ENCODE measurements around the gene CLEC16A.

The CLEC16A gene

DNA sequence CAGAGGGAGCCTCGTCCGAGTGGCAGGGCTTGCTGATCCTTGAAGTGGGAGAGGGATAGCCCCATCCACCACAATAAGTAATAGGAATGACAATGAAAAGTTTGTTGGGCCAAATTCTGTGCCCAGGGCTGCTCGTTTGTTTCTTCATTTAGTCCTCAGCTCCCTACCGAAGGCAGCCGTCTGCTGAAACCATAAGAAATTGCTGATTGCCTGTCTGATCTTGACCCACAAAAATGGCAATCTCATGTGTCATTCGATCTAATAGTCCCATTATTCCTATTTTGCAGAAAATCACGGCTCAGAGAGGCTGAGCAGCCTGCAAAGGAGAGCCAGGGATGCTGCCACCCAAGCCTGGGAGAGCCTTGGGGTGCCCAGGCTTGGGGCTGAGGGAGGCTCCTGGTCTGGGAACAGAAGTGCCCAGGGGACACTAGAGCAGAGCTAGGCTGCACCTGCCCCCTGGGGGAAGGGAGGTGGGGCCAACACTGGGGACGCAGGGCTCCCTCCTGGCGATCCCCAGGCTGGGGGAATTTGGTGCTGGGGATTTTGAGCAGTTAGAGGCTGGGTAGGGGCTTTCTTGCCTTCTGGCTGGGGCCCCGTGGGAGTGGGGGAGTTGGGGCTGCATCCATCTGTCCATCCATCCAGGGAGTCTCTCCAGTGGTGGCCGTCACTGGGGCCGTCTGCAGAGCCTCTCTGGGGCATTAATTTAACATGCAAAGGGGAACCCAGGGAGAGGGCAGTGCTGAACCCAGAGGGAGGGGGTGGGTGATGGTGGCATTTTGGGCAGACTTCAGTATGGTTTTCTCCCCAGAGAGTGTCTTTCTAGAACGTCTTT, 258.1 kb downstream of the CLEC16A start:
- Histone ChIP-seq H3K9ac (ENCODE audit: low read length) (peak overlapping the region; percentile 39), H3K36me3 (ENCODE audit: control insufficient read depth, insufficient read depth, low read length) (no peaks in the 10 kb centered on the region), H3K4me3 (ENCODE audit: low read depth, low read length) (no peak overlapping the region), H3K9me3 (ENCODE audit: control insufficient read depth, insufficient read depth, low read depth, low read length) (peaks cover 3% of the 10 kb centered on the region), H3K27me3 (ENCODE audit: control insufficient read depth, insufficient read depth, low read length) (no peaks in the 10 kb centered on the region), H3K4me1 (ENCODE audit: control insufficient read depth, insufficient read depth, low read length) (peaks cover 47% of the 10 kb centered on the region), H3K27ac (ENCODE audit: low read depth, low read length) (no peak overlapping the region; the same call in 1 of the 2 replicates)

DNA sequence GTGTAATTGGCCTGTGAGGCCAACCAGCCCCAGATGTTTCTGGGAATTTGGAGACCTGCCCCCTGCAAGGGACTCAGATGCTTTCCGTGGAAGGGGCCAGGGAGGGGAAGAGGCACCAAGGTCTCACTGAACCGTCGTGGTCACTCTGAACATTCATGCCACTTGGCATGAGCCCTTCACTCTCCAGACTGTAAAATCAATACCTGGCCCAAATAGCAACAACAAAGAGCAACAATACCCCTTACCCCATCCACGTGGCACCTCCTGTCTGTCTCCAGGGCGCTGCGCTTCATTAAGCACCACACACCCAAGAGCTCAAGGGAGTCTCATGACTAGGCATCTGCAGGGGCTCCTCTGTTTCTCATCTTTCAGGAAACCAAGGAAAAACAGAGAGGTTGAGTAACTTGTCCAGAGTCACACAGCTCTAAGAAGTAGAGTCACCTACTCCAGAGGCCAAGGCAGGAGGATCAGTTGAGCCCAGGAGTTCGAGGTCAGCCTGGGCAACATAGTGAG, 258.8 kb downstream of the CLEC16A start:
- H3K9ac ChIP-seq (ENCODE audit: low read length): no peak overlapping the region
- no peak overlapping the region for H3K27ac ChIP-seq (ENCODE audit: low read depth, low read length)
- H3K27me3 ChIP-seq (ENCODE audit: control insufficient read depth, insufficient read depth, low read length): no peaks in the 10 kb centered on the region
- no peak overlapping the region for H3K4me3 ChIP-seq (ENCODE audit: low read depth, low read length)
- no peaks in the 10 kb centered on the region for H3K36me3 ChIP-seq (ENCODE audit: control insufficient read depth, insufficient read depth, low read length)
- H3K4me1 ChIP-seq (ENCODE audit: control insufficient read depth, insufficient read depth, low read length): peaks cover 47% of the 10 kb centered on the region
- H3K9me3 ChIP-seq (ENCODE audit: control insufficient read depth, insufficient read depth, low read depth, low read length): peaks cover 10% of the 10 kb centered on the region

DNA sequence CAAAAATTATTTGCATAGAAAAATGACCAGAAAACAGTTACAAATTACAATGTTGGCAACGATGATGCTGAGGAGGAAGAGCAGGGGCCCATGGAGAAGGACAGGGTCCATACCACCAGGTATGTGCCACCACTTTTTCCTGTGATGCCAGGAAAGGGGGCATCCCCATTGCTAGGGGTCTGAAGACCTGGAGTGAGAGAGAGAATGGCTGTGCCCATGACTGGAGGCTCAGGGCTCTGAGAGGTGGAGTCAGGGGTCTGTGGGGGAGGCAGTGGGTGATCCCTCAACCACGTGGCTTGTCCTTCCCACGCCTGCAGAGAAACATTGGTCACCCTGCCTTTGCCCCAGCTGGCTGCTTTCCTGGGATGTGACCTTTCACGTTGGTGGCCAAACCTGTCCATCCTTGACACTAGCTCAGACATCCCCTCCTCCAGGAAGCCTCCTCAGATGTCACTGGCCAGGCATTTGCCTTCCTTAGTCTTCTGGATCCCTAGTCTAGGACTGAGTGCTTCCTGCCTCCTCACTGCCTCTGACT, 260.2 kb downstream of the CLEC16A start:
- H3K36me3 ChIP-seq (ENCODE audit: control insufficient read depth, insufficient read depth, low read length): no peaks in the 10 kb centered on the region
- no peak overlapping the region for H3K27ac ChIP-seq (ENCODE audit: low read depth, low read length)
- no peaks in the 10 kb centered on the region for H3K27me3 ChIP-seq (ENCODE audit: control insufficient read depth, insufficient read depth, low read length)
- H3K9ac ChIP-seq (ENCODE audit: low read length): no peak overlapping the region
- no peak overlapping the region for H3K4me3 ChIP-seq (ENCODE audit: low read depth, low read length)
- peaks cover 45% of the 10 kb centered on the region for H3K4me1 ChIP-seq (ENCODE audit: control insufficient read depth, insufficient read depth, low read length)
- peaks cover 13% of the 10 kb centered on the region for H3K9me3 ChIP-seq (ENCODE audit: control insufficient read depth, insufficient read depth, low read depth, low read length)

DNA sequence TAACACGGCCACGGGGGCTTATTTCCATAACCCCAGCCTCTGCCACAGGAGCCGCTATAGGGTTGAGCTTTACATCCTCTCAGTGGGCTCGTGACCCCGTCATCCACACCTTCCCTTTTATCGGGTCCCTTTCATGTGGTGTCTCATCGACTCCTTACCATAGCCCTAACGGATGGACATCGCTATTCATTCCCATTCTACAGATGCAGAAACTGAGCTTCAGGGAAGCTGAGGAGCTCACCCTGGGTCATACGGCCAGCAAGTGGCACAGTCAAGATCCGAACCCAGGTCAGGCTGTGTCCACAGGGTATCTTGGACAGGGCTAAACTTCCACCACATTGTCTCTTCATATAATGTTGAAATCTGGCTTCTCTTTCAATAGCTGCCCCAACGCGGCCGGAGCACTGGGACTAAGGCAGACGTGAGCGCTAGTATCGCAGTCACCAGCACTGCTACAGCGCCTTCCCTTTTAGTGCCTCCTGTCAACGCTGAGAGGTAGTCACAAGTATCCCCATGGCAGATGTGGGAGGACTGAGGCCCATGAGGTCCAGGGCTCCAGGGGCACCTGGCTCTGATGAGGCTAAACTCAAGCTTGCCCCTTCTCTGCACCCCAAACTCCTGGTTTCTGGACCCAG, 260.8 kb downstream of the CLEC16A start:
- H3K27ac ChIP-seq (ENCODE audit: low read depth, low read length): no peak overlapping the region
- no peak overlapping the region for H3K4me3 ChIP-seq (ENCODE audit: low read depth, low read length)

DNA sequence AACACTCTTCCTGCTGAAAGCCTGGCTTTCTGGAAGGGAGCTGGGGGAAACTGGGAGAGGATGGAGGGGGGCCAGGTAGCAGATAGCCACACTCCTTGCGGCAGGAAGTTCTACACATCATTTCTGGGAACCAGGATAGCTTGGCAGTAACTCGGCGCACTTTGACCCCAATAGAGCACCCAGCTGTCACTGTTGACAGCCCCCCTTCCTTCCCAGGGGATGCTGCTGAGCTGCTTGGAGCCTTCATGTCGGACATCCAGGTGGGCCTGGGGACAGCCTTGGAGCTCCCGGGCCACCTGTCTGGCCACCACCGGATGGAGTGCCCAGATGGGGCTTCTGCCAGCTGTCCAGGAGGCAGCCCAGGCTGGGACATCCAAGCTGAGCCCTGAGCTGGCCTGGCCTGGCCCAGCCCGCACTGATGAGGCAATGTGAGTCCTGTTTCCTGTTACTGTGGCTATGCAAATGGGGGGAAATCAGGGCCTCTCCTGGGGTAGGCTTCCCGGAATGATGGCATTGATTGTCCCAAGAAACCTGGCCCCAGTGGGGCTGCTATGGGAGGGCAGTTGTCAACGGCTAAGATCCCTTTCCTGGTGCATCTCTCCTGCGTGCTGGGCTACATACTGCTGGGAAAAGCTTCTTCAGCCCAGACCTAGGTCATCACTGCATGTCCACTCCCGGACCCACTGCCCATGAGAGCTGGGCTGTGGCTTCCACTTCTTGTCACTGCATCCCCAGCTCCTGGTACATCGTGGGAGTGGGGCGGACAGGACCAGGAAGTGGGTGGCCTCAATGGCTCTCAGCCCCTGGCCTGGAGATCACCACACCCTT, 261.6 kb downstream of the CLEC16A start:
- Histone ChIP-seq H3K4me3 (ENCODE audit: low read depth, low read length) (no peak overlapping the region), H3K36me3 (ENCODE audit: control insufficient read depth, insufficient read depth, low read length) (no peaks in the 10 kb centered on the region), H3K27me3 (ENCODE audit: control insufficient read depth, insufficient read depth, low read length) (no peaks in the 10 kb centered on the region), H3K9ac (ENCODE audit: low read length) (no peak overlapping the region), H3K4me1 (ENCODE audit: control insufficient read depth, insufficient read depth, low read length) (peaks cover 37% of the 10 kb centered on the region), H3K27ac (ENCODE audit: low read depth, low read length) (no peak overlapping the region), H3K9me3 (ENCODE audit: control insufficient read depth, insufficient read depth, low read depth, low read length) (peaks cover 13% of the 10 kb centered on the region)

More for the DNA sequence above, 260.8 kb downstream of the CLEC16A start:
- peaks cover 45% of the 10 kb centered on the region for H3K4me1 ChIP-seq (ENCODE audit: control insufficient read depth, insufficient read depth, low read length)
- H3K9me3 ChIP-seq (ENCODE audit: control insufficient read depth, insufficient read depth, low read depth, low read length): peaks cover 13% of the 10 kb centered on the region
- no peaks in the 10 kb centered on the region for H3K27me3 ChIP-seq (ENCODE audit: control insufficient read depth, insufficient read depth, low read length)
- H3K9ac ChIP-seq (ENCODE audit: low read length): no peak overlapping the region
- H3K36me3 ChIP-seq (ENCODE audit: control insufficient read depth, insufficient read depth, low read length): no peaks in the 10 kb centered on the region

DNA sequence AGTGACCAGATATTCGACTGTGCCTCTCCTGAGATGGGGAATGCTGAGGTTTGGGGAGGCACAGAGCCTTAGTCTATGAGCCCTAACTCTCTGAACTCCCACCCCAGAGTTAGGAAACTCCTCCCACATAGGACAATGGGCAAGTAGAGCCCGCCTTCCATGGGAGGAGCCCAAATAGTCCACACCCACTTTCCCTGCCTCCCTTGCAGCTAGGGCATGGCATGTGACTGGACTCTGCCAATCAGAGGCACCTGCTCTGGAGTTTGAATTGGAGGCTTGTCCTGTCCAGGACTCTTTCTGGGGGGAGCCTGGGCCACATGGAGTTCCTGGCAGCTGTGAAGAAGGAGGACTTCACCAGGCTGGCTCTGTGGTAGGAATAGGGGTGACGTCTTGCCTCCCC, 263.3 kb downstream of the CLEC16A start:
- no peak overlapping the region for H3K4me3 ChIP-seq (ENCODE audit: low read depth, low read length)
- no peaks in the 10 kb centered on the region for H3K27me3 ChIP-seq (ENCODE audit: control insufficient read depth, insufficient read depth, low read length)
- no peak overlapping the region for H3K9ac ChIP-seq (ENCODE audit: low read length)
- H3K4me1 ChIP-seq (ENCODE audit: control insufficient read depth, insufficient read depth, low read length): peaks cover 27% of the 10 kb centered on the region
- H3K36me3 ChIP-seq (ENCODE audit: control insufficient read depth, insufficient read depth, low read length): no peaks in the 10 kb centered on the region
- peaks cover 13% of the 10 kb centered on the region for H3K9me3 ChIP-seq (ENCODE audit: control insufficient read depth, insufficient read depth, low read depth, low read length)
- no peak overlapping the region for H3K27ac ChIP-seq (ENCODE audit: low read depth, low read length)

DNA sequence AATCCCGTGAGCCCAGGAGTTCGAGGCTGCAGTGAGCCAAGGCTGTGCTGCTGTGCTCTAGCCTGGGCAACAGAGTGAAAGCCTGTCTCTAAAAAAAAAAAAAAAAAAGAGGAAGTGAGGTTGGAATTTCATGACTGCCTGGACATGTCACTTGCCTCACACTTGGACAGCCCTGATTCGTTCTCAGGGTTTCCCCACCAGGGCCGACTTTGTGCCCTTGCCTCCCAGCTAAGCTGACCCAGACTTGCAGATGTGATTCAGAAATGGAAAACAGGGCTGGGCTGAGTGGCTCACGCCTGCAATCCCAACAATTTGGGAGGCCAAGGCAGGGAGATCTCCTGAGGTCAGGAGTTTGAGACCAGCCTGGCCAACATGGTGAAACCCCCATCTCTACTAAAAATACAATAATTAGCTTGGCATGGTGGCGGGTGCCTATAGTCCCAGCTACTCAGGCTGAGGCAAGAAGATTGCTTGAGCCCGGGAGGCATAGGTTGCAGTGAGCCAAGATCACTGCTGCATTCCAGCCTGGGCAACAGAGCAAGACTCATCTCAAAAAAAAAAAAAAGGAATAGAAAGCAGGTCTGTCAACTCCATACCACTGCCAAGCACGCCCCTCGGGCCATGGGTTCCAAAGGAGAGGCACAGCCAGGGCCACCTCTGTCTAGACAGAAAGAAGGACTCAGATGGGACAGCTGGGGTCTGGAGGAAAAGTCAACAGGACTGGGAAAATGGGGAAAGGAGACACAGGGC, 264.7 kb downstream of the CLEC16A start:
- Histone ChIP-seq H3K9ac (ENCODE audit: low read length) (no peak overlapping the region), H3K27me3 (ENCODE audit: control insufficient read depth, insufficient read depth, low read length) (no peaks in the 10 kb centered on the region), H3K4me1 (ENCODE audit: control insufficient read depth, insufficient read depth, low read length) (peaks cover 23% of the 10 kb centered on the region; the same call in 1 of the 2 replicates), H3K4me3 (ENCODE audit: low read depth, low read length) (no peak overlapping the region), H3K9me3 (ENCODE audit: control insufficient read depth, insufficient read depth, low read depth, low read length) (peaks cover 13% of the 10 kb centered on the region), H3K36me3 (ENCODE audit: control insufficient read depth, insufficient read depth, low read length) (no peaks in the 10 kb centered on the region), H3K27ac (ENCODE audit: low read depth, low read length) (no peak overlapping the region)

DNA sequence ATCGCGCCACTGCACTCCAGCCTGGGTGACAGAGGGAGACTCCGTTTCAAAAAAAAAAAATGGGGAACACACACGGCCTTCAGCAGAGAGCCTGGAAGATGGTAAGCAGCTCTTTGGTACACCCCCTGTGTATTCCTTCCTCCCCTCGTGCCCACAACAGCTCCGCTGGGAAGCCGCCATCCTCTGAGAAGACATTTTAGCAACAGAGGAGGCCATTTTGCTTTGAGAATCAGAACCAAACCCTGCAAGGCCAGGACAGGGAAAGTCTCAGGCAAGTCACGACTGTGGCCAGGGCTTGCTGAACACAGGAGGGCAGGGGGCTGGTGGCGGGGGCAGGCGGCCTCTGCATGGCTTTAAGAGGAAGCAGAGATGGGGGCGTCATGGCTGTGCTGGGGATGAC, 265.9 kb downstream of the CLEC16A start:
- Histone ChIP-seq H3K27ac (ENCODE audit: low read depth, low read length) (no peak overlapping the region), H3K27me3 (ENCODE audit: control insufficient read depth, insufficient read depth, low read length) (no peaks in the 10 kb centered on the region), H3K4me3 (ENCODE audit: low read depth, low read length) (no peak overlapping the region), H3K36me3 (ENCODE audit: control insufficient read depth, insufficient read depth, low read length) (no peaks in the 10 kb centered on the region), H3K9me3 (ENCODE audit: control insufficient read depth, insufficient read depth, low read depth, low read length) (peaks cover 13% of the 10 kb centered on the region), H3K4me1 (ENCODE audit: control insufficient read depth, insufficient read depth, low read length) (peaks cover 23% of the 10 kb centered on the region; the same call in 1 of the 2 replicates), H3K9ac (ENCODE audit: low read length) (no peak overlapping the region)

DNA sequence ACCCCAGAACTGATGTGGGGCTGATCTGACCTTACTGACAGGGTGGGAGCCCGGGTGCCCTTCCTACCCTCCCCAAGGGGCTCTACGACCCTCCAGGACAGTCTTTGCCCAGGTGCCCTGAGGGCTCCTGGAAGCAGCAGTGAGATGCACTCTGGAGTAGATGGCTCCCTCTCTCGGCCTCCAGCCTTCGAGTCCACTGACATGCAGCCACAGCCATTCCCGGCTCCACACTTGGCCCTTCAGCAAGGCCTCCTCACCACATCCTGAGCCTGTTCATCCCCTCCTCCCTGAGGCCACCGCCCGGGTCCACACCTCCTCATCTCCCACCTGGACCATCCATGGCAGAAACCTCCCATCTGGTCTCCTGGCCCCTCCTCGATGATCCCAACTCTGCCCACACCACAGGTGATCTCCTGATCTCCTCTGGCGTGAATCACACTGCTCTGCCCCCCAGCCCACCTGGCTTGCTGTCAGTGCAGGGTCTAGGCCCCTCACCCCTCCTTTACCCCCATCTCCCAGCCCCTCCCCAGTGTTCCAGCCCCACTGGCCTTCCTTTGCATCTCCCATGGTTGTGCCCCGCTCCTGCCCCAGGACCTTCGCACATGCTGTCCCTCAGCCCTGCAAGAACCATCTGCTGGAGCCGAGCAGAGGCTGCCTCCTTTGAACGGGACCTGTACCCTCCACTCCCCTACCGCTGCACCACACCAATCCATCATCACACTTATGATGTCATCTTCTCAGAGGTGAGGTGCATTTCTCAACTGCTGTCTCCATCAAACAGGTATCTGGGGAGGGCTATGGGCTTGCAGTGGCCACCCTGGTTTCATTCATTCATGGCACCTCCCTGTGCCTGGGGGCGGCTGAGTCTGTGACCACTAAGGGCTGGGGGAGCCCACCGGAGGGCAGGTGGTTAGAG, 267.0 kb downstream of the CLEC16A start:
- Histone ChIP-seq H3K9me3 (ENCODE audit: control insufficient read depth, insufficient read depth, low read depth, low read length) (peaks cover 21% of the 10 kb centered on the region), H3K36me3 (ENCODE audit: control insufficient read depth, insufficient read depth, low read length) (no peaks in the 10 kb centered on the region), H3K27ac (ENCODE audit: low read depth, low read length) (no peak overlapping the region), H3K9ac (ENCODE audit: low read length) (no peak overlapping the region), H3K27me3 (ENCODE audit: control insufficient read depth, insufficient read depth, low read length) (no peaks in the 10 kb centered on the region), H3K4me3 (ENCODE audit: low read depth, low read length) (no peak overlapping the region), H3K4me1 (ENCODE audit: control insufficient read depth, insufficient read depth, low read length) (peaks cover 12% of the 10 kb centered on the region; the same call in 1 of the 2 replicates)
